K562 (cell line): ENCODE data around the gene TTC31. TPM values are rescaled to one million over a fixed set of nuclear protein-coding genes. Genes with fewer than 3 reads are reported as not detected.

Experiments used
- DEAF1 ChIP-seq: fragments of 450-650 bp; formaldehyde crosslinking; IDR thresholded peaks from 2 replicates; pipeline ENCODE4 v1.4.0; 2020; ENCODE audit warnings: mild to moderate bottlenecking, moderate library complexity
- FOXA3 ChIP-seq, 2 experiments: fragments of 450-650 bp in 1 of 2; sonication (generic) in 1 of 2; formaldehyde crosslinking; IDR thresholded peaks in 1 of 2; conservative IDR thresholded peaks in 1 of 2; 2 replicates each; pipeline versions ENCODE4 v1.4.0 to v1.8.0; 2020 to 2022; ENCODE audit warnings: mild to moderate bottlenecking in 2 of 2, missing genetic modification reagents in 1 of 2
- MAFG ChIP-seq: fragments of 450-650 bp; conservative IDR thresholded peaks from 2 replicates; pipeline ENCODE4 v1.6.1; 2016; ENCODE audit warnings: missing genetic modification characterization, missing compliant biosample characterization
- MCM7 ChIP-seq, 2 experiments: fragments of 450-650 bp; IDR thresholded peaks; 2 replicates each; pipeline ENCODE4 v1.6.1; 2016 to 2018
- MYC ChIP-seq, 2 experiments: fragments of 250-450 bp in 1 of 2; sonication (Bioruptor Pico) in 1 of 2; IDR thresholded peaks; 2 replicates each; pipeline versions ENCODE4 v1.5.1 to v1.6.1; 2012 to 2021; ENCODE audit warnings: low read depth in 2 of 2, borderline replicate concordance in 1 of 2, improper control_type of control experiment in 1 of 2, low read length in 1 of 2, mild to moderate bottlenecking in 1 of 2, moderate library complexity in 1 of 2
- NR3C1 ChIP-seq: sonication (generic); formaldehyde crosslinking; IDR thresholded peaks from 2 replicates; pipeline ENCODE4 v1.8.1; 2022; ENCODE audit warnings: missing genetic modification reagents
- RBM15 ChIP-seq: fragments of 200-400 bp; formaldehyde crosslinking; IDR thresholded peaks from 2 replicates; pipeline ENCODE4 v1.6.1; 2018; ENCODE audit warnings: mild to moderate bottlenecking, low read length, moderate library complexity; ENCODE audit not compliant: insufficient read depth
- ZNF121 ChIP-seq: sonication (generic); formaldehyde crosslinking; conservative IDR thresholded peaks from 2 replicates; pipeline ENCODE4 v1.8.0; 2022; ENCODE audit warnings: missing genetic modification reagents
- ZNF263 ChIP-seq: sonication (generic); formaldehyde crosslinking; IDR thresholded peaks from 2 replicates; pipeline ENCODE4 v1.8.0; 2022; ENCODE audit warnings: mild to moderate bottlenecking, missing genetic modification reagents, borderline replicate concordance
- ZNF316 ChIP-seq: fragments of 450-650 bp; IDR thresholded peaks from 2 replicates; pipeline ENCODE4 v1.6.1; 2016
- polyA plus RNA-seq, 8 experiments: library from polyadenylated mRNA; depleted of rRNA in 4 of 8; stranded (reverse) in 5 of 8; unstranded in 3 of 8; fragments of >200 nt; fragmentation: Nextera tagmentation in 2 of 8; fragmentation: Illumina TruSeq in 1 of 8; extraction: Ambion mirVana in 2 of 8; extraction: Trizol in 1 of 8; gene quantifications; 2 replicates each; pipeline versions ENCODE4 v1.2.1 to v1.2.3, GENCODE V29; 2011 to 2014; ENCODE audit warnings: inconsistent platforms in 1 of 8, missing spikeins in 1 of 8
- total RNA-seq, 7 experiments: library from RNA; depleted of rRNA in 6 of 7; stranded (reverse); fragments of >200 nt in 6 of 7; fragmentation: Illumina TruSeq in 2 of 7; extraction: Trizol in 2 of 7; gene quantifications; 2 replicates each; pipeline versions ENCODE4 v1.2.1 to v1.2.3, GENCODE V29; 2011 to 2021; ENCODE audit warnings: low replicate concordance in 1 of 7

TTC31 gene
- total and polyA plus RNA-seq, 9 of the 15 experiments (the other 6 are each of a cell fraction or from before 2014, with no cell fraction given), result 4.7 to 30.5 (median 15.9) TPM

DNA sequence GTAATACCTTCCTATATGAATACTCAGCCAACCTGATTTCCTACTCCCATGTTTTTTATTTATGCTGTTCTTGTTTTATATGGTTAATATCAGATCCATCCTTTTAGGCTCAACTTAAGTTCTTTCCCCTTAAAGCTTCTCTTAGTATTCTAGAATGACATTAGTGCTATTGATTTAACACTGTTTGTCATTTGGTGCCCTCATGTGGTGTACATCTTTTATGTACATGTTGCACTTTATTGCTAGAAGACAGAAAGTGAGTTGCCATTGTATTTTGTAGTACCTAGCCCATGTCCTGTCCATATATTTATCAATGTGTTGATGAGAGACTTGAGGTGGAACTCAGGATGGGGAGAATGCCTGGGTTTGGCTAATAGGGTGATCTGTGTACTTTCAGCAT is 49.3 kb downstream of the TTC31 start (continued):
- peak; percentile 67 for TF ChIP-seq MAFG (tag)
- TF ChIP-seq MCM7 (IDR thresholded peaks at IDR 0.05), result no peak
- no peak for TF ChIP-seq ZNF121 (CRISPR knock-in tag)
- TF ChIP-seq ZNF316, result peak; percentile 77
- TF ChIP-seq NR3C1 (CRISPR knock-in tag), result no peak
- TF ChIP-seq FOXA3 (CRISPR knock-in tag; conservative IDR thresholded peaks at IDR 0.05 in 1 of 2, IDR thresholded peaks at IDR 0.05 in 1 of 2), result peak in 1 of 2 experiments; percentile 42; a peak in 1 of 4 replicates
- TF ChIP-seq MYC (IDR thresholded peaks at IDR 0.05; ENCODE audit: low read depth, low read length), result no peak
- TF ChIP-seq MYC (CRISPR knock-in tag; IDR thresholded peaks at IDR 0.05; ENCODE audit: borderline replicate concordance, low read depth), result no peak
- no peak for TF ChIP-seq RBM15
- TF ChIP-seq DEAF1 (CRISPR knock-in tag), result peak; percentile 69; the same call in 1 of the 2 replicates
- TF ChIP-seq ZNF263 (CRISPR knock-in tag), result no peak
